Subcutaneous adipose tissue (tissue), 4 donors: Measurements from ENCODE around the gene ADAM12. TPM values are rescaled to one million over a fixed set of nuclear protein-coding genes. Genes with fewer than 3 reads are reported as not detected.

ENCODE experiments used
- total RNA-seq, 4 donors: library from RNA; depleted of rRNA; stranded (reverse); fragments of >200 nt; gene quantifications; one replicate each; pipeline ENCODE4 v1.1.0, GENCODE V29; 2016
- TF ChIP-seq, protein P1 (sequence below): fragments of 450-650 bp; IDR thresholded peaks from one replicate; pipeline ENCODE4 v1.5.1; 2016; ENCODE audit warnings: low read depth, mild to moderate bottlenecking, control low read depth, antibody characterized with exemption, moderate library complexity

The ADAM12 gene
- total RNA-seq, 4 donors from 2014 or later: 11.5 to 20.4 (median 14.5) TPM

DNA sequence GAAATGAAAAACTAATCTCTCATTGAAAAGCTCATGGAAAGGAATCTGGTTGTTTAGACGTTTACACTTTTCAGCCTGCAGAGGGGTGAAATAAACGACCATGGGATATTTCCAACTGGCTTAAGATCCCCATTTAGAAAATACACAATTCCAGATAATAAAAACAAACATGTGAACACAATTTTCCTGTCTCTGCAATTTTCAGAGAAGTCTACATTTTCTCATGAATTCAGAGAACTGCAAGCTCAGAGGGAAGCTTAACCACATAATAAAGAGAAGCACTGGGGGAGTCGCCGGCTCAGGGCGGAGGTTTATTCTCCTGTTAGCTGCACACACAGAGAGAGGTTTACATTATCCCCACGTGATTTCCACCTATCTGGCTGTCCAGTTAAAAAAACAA lies 276.8 kb downstream of the ADAM12 start:
- TF ChIP-seq, protein P1, sequence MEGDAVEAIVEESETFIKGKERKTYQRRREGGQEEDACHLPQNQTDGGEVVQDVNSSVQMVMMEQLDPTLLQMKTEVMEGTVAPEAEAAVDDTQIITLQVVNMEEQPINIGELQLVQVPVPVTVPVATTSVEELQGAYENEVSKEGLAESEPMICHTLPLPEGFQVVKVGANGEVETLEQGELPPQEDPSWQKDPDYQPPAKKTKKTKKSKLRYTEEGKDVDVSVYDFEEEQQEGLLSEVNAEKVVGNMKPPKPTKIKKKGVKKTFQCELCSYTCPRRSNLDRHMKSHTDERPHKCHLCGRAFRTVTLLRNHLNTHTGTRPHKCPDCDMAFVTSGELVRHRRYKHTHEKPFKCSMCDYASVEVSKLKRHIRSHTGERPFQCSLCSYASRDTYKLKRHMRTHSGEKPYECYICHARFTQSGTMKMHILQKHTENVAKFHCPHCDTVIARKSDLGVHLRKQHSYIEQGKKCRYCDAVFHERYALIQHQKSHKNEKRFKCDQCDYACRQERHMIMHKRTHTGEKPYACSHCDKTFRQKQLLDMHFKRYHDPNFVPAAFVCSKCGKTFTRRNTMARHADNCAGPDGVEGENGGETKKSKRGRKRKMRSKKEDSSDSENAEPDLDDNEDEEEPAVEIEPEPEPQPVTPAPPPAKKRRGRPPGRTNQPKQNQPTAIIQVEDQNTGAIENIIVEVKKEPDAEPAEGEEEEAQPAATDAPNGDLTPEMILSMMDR: no peak

DNA sequence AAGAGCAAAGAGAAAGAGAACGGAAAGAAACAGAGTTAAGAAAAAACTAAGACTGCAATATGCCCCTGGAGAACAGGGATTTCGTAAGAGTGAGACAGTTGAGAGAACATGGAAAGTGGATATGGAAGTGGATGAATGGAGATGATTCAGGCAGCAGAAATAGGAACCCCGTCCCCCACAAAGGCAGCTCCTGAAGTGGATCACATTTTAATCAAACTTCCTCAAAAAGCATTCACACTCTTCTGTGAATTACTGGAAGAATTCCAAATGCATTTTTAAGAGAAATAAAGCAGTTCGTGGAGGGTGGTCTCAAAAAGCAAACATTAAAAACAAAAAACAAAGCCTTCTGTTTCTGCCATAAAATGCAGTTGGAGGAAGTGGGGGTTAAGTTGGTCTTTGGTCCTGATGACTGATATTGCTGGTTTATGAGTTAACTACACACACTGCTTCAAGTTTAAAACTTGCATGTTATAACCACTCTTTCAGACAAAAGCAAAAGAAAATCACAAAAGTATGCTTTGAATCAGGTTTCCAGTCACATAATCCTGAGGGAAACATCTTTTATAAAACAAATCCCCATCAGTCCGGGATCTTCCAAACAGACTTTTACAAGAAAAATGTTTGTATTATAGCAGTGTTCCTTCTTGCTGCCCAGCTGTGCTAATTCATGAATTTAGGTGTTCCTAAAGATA lies 277.6 kb downstream of the ADAM12 start:
- TF ChIP-seq, protein P1: no peak

DNA sequence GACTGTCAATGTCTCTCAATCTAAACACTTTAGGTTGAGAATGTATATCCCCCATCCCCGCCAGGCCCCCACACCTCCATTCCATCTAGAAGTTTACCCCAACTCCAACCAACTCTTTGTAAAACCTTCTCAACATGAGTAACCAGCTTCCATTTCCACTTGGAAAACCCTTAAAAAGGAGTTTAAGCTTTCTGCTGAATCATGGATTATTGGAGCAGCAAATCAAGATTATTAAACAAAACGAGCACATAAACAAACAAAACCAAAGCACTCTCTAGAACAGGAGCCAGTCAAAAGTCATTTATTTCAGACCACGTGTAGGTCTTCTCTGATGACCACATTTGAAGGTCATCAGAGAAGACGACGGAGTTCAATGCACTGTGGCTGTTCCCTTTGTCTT lies 278.4 kb downstream of the ADAM12 start:
- TF ChIP-seq, protein P1: no peak

DNA sequence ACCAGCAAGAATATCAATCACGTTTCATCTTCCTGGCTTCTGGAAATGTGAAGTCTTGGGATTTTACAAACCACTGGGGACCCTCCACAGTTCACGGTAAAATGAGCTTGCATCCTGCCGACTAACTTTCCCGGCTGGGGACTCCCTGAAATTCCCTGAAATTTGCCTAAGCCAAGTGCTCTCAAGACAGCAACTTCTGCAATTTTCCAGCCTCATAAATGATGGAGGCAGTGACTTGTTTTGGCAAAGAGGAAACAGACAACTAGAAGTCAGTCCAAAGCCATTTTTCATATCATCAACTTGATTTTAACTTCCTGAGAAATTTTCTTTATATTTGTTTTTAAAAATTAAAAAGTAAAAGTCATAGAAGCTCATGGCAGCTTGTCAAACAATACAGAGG lies 279.6 kb downstream of the ADAM12 start:
- TF ChIP-seq, protein P1: no peak

DNA sequence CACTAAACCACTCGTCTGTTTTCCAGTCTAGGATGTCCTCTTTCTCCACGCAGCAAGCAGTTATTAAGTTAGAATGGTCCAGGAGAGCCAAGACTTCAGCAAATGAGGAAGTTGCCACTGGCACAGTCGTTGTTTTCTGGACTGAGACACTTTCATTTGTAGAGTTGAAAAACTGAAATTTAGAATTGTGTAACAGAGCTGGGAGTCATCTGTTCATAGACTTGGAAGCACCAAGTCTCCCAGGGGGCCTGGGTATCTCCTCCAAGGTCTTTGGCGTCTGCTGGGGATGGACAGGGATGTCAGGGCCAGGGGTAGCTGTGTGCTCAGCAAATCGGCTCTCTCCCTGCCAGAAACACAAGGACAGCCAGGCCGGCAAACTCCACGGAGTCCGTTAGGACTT lies 283.5 kb downstream of the ADAM12 start:
- TF ChIP-seq, protein P1: no peak

DNA sequence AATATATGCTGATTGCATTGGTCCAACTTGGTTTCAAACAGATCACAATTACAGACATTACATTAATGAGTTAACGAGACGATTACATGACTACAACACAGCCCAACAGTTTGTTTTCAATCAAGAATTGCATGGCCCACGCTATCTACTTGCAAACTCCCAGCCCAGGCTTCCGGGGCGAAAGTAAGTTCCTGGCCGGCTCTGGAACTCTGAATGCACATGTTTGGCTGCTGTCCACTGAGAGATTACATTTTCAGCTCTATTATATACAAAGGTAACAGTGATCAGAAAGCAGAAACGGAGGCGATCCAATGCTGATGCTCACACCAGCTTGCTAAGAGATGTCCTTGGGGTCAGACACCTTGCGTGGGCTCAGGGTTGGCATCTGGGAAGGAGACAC lies 285.6 kb downstream of the ADAM12 start:
- TF ChIP-seq, protein P1: no peak

DNA sequence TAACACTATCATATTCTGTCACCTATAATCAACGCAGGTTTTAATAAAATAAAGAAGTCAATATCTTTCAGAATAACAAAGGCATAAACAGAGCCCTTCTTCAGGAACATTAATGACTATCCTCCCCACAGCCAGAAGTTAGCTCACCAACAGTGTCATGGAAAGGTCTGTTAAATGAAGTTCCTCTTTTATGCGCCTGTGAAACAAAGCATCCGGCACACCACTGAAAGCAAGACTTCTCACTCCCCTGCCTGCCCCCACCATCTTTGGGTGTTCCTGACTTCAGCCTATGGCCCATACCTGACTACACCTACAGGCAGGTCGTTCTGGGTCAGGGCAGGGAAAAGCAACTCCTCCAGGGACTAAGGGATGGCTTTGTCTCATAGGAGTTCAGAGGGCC lies 286.5 kb downstream of the ADAM12 start:
- TF ChIP-seq, protein P1: no peak
